ENCODE measurements around the gene LRRN2.
"Not testable (repeated sequence)": the region's sequence is repeated elsewhere in the genome, so short reads cannot be mapped to it uniquely, and the experiment has no call there.

Gene LRRN2

GRCh38 chr1:204685236-204686006, at the start of gene LRRN2:
Gene LRRN2, minus strand, starts transcription at chr1:204685738. Its CDS starts 65,746 bp downstream, at chr1:204619992.
- no peak for DNase-seq (ENCODE audit: low spot score)

GRCh38 chr1:204735042-204735441, 49.5 kb upstream of the LRRN2 start:
- no peak for DNase-seq (ENCODE audit: low spot score)

GRCh38 chr1:204733869-204734596, 48.5 kb upstream of the LRRN2 start:
- DNase-seq (ENCODE audit: low spot score) = no peak

GRCh38 chr1:204733289-204733688, 47.8 kb upstream of the LRRN2 start:
- DNase-seq (ENCODE audit: low spot score) = no peak

DNA sequence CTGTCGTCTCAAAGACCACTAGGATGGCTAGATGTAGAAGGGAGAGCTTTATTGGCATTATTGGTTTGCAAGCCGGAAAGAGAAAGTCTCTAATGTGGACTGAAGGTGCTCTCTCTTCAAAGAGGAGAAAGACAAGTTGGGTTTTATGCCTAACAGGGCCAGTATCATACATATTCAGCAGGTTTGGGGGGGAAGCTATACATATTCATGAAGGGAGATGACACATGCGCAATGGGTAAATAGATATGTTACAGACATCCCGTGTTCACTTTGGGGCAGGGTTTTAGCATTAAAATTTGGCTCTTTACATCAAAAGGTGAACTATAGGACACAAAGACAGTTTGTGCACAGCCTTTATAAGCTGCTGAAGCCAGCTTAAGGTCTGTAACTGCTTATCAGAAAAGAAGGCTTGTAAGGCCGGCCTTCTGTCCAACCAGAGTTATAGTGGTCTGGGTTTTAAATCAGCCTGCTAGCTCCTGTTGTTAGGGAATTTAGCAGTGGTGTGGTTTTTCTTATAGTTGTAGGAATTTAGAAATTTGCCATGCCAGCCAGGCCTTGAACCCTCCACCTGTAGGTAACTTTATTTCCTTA, 46.5 kb upstream of the LRRN2 start:
- no peak for DNase-seq (ENCODE audit: low spot score)

- DNase-seq (ENCODE audit: low spot score) = no peak
Measured at GRCh38 chr1:204731509-204731908, 46.0 kb upstream of the LRRN2 start.

DNA sequence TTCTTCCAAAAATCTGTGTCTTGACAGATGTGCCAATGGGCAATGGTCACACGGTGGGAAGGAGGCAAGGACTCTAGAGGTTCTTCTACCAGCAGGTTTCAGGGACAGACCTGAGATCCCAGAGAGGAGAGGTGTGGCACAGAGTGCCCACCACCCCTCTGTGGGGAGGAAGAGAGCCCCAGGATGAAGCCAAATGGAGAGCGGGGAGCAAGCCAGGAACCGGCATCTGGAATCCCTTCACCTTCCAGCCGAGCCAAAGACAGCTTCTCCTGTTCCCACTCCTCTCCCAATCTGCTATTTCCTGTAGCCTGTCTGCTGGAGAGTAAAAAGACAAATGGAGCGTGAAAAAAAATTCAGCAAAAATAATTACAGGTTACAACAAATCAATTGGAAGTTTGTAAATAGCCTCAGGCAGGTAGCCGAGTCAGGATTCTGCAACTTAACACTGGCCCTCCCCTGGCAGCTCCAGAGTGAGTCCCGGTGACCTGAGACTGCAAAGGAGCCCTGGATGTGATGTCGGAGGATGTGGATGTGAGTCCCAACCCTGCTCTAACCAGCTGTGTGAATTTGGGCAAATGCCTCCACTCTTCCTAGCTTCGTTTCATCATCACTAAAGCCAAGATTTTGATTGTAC, 45.4 kb upstream of the LRRN2 start:
- DNase-seq (ENCODE audit: low spot score) = no peak

- DNase-seq (ENCODE audit: low spot score) = no peak
Measured at GRCh38 chr1:204729516-204729915, 44.0 kb upstream of the LRRN2 start.

DNA sequence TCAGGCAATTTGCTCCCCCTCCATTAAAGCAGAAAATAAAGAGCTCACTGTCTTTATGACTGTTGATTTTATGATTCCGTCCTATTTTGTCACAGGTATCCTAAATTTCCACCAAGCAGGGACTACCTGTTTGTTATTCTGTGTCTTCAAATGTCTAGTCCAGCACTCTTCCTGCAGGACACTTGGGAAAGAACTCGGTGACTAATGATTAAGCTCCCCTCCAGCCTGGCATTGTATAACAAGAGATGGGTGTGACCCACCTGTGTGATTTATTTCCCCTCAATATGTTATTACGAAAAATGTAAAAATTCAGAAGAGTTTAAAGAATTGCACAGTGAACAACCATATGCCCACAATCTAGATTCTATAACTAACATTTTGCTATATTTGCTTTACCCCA, 42.9 kb upstream of the LRRN2 start:
- DNase-seq (ENCODE audit: low spot score) = no peak

- DNase-seq (ENCODE audit: low spot score) = no peak
Measured at GRCh38 chr1:204728045-204728444, 42.5 kb upstream of the LRRN2 start.

- DNase-seq (ENCODE audit: low spot score) = not testable (repeated sequence)
Measured at GRCh38 chr1:204727438-204727837, 41.9 kb upstream of the LRRN2 start.

DNA sequence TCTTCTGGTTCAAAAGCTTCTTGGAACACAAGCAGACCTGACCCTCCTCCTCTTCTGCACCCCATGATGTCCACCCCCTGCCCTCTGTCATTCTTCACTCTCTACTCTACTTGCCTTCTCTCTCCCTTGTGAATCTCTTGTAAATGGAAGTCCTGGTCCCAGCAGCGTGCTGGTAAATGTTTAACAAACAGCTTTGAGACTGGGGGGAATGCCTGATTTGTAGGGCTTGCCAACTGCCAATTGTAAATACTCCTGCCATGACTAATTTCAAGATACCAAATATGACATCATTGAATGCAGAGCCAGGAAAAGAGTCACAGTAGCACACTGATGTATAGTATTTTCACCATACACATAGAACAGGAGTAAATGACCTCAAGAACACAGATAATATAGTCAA, 40.9 kb upstream of the LRRN2 start:
- DNase-seq (ENCODE audit: low spot score) = no peak

DNA sequence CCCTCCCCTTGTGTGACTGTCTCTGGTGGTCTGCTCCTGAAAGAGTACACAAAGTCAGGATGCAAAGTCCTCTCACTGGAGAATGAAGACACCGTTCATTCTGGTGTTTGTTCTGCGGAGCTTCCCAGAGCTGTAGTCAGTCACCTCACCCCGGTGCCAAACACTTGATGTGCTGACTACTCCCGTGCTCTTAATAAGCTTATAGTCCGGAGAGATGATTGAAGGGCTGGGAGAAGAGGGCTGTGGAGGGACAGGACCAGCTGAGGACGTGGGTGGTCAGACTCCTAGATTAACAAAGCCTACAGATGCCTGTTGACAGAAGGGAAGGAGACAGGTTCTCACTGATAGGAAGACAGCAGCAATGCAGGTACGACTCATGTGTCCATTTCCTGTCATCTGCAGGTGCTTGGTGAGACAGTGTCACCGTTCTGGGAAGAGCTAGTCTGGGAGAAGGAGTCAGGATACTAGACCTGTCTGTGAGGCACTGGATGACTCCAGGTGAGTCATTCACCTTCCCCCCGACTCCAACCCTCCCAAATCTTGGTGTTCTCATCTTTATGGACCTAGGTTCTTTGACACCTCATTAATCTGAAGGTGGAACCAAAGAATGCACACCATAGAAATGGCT, 40.4 kb upstream of the LRRN2 start:
- DNase-seq (ENCODE audit: low spot score) = no peak

DNA sequence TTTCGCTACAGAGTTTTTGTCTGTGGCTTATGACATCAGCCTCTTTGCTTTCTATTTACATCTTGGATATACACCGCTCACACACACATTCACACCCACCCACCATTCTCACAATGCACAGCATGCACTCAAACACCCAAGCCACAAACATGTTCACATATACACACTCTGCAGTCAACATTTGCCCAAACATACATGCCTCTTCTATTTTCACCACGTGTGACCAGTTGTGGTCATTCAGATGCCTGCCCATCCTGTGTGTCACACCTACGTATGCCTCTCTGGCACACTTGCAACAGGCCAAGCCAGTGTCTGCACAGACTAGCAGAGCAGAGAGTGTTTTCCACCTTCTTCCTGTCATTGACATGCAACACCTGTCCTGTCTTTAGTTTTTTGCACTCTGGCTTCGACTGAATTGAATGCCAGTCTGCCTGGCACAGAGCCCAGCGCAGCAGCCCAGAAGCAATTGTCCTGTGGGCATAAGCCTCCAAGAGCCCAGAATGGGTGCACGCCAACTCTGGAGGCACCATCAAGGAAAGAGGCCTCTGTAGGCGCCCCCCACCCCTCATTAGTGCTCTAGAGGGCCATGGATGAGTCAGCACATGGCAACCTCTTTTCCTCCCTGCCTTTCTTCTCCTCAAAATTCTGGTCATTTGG, 37.7 kb upstream of the LRRN2 start:
- no peak for DNase-seq (ENCODE audit: low spot score)

DNA sequence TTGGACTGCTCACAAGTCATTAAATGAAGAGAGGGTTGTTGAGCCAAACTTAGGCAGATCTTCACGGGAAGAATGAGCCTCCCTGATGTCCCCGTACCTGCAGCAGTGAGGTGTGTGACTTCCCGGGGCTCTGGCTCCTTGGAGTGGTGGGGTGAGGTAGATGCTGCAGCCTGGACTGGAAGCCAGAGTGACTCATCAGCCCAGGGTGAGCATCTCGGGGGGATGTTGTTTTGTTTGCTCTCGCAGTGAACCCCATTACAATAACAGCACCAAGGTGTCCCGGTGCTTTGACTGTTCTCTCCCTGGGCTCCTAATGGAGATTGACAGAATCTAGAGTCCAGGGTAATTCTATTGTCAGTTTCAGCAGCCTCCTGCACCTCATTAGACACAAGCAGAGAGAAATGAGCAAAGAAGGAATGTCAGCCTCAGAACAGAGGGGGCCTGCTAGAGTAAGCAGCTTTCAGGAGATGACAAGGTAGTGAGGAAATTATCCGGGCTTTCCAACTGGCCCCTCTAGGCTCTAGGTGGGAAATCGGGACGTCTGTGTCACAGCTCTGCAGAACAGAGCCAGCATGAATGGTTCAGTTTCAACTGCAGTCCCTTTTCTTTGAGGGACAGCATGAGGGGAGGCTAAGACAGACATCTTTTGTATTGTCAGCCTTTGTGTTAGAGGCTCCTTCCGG, 36.0 kb upstream of the LRRN2 start:
- no peak for DNase-seq (ENCODE audit: low spot score)

- no peak for DNase-seq (ENCODE audit: low spot score)
Measured at GRCh38 chr1:204716660-204717059, 31.1 kb upstream of the LRRN2 start.

GRCh38 chr1:204714861-204715511, 29.4 kb upstream of the LRRN2 start:
- DNase-seq (ENCODE audit: low spot score) = no peak

DNA sequence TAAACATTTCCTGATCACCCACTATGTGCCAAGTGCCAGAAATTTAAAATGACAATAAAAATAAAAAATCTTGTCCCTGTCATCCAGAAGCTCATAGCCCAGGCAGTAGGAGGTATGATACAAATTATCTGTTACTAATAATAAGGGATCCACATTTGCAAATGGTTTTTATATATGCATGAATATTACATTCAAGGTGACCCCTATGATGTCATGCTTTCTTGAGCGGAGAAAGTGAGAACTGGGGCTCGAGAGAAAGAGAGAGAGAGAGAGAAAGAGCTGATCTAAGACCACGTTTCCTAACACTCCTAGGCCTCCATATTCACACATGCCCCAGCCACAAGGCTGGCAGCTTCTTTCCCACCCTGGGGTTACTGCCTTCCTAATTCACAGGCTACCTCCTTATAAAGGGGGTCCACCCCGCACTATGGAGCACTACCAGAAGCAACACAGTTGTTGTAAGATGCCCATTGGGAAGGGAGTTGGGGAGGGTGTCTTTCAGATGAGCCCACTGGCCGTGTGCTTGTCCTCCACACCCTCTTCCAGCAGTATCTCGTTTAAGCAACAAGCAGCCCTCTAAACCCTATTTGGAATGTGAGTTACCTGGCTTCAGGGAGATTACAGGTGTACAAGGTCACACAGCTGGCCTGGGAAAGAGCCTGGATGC, 28.8 kb upstream of the LRRN2 start:
- no peak for DNase-seq (ENCODE audit: low spot score)

- DNase-seq (ENCODE audit: low spot score) = no peak
Measured at GRCh38 chr1:204713541-204713940, 28.0 kb upstream of the LRRN2 start.
